Hindlimb muscle (tissue), 1 donor: Measurements from ENCODE around the gene SH3PXD2B. TPM values are rescaled to one million over a fixed set of nuclear protein-coding genes. Genes with fewer than 3 reads are reported as not detected.
"Not testable (repeated sequence)": the region's sequence is repeated elsewhere in the genome, so short reads cannot be mapped to it uniquely, and the experiment has no call there.

ENCODE experiments used
- DNase-seq: peaks from one replicate; pipeline ENCODE4 v3.0.0-alpha.2; 2013
- polyA plus RNA-seq: library from polyadenylated mRNA; unstranded; fragments of 120-200 nt; gene quantifications from one replicate; pipeline ENCODE4 v1.2.1, GENCODE V29; 2013; ENCODE audit not compliant: insufficient read length

Gene SH3PXD2B
- polyA plus RNA-seq, 1 donor = 31.8 TPM

DNA sequence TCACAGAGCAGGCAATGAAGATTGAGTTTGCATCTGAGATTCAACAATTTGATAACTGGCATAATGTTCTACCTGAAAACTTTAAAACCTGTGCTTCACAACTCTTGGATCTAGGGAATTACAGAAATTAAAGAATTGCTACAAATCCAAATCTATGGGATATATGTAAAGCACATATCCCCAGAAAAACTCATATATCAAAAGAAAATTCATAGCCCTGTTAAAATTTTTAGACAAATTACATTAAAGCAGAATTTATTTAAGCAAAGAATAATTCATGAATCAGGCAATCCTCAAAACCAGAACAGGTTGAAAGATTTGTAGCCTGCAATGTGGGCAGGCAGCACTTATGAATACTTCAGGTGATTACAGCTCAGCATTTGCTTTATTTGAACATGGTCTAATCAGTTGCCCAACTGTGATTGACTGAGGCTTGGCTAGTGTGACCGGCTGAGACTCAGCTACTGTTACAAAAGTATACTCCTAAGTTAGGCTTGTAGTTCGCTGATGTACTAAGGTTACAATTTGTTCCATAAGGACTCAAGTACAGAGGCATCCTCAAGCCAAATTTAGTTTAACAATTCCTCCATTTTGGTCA lies 160.5 kb downstream of the SH3PXD2B start:
- DNase-seq = no peak

DNA sequence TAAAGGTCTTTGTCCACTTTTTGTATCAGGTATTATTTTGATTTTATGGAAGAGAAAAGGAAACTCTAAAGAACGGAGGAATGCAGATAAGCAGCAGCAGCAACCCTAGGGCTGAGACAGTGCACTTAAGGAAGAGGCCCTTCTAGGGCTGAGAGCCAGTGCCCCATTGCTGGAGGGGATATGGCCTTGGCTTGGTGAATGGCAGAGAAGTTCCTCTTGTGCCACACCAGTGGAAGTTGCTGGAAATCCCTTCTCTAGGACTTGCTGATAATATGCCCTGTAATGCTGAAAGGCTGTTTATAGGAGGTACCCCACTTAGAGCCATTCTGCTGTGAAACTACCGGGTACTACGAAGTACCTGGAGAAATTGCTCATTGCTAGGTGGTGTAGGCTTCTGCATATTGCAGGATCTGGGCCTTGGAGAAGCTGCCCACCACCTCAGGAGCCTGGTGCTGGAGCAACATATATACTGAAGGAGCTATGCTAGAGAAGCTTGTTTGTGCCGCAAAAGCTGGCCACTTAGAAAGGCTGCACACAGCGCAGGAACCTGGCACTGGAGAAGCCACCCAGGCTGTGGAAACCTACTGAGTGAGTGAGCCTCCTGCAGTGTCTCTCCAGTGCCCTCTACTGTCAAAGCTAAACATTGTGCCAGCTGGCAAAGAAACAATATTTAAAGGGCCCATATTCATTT lies 161.1 kb downstream of the SH3PXD2B start:
- DNase-seq = peak; percentile 66

DNA sequence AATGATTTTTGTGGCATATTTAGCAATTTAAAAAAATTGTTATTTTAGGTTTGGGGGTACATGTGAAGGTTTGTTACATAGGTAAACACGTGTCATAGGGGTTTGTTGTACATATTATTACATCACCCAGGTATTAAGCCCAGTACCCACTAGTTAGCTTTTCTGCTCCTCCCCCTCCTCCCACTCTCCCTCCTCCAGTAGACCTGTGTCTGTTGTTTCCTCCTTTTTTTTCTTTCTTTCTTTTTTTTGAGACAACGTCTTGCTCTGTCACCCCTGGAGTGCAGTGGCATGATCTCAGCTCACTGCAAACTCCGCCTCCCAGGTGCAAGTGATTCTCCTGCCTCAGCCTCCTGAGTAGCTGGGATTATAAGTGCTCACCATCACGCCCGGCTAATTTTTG lies 162.5 kb downstream of the SH3PXD2B start:
- DNase-seq = not testable (repeated sequence)

DNA sequence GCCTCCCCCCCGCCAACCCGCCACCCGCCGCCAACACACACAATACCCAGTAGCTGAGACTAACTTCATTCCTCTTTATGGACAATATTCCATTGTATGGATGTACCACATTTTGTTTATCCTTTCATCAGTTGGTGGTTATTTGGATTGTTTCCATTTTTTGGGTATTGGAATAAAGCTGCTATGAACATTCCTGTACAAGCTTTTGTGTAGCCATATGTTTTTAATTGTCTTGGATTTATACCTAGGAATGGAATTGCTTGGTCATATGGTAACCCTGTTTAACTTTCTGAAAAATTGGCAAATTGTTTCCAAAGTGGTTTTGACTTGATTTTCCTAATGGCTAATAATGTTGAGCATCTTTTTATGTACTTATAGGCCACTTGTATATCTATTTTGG lies 165.9 kb downstream of the SH3PXD2B start:
- no peak for DNase-seq

DNA sequence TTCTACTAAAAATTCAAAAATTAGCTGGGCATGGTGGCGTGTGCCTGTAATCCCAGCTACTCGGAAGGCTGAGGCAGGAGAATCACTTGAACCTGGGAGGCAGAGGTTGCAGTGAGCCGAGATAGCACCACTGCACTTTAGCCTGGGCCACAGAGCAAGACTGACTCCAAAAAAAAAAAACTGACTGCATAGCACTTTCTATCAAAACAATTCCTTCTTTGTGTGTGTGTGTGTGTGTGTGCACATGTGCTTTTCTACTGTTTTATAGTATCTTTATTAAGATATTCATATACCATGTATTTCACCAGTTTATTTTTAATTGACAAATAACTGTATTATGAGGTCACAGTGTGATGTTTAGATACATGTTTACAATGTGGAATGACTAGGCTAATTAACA lies 167.2 kb downstream of the SH3PXD2B start:
- DNase-seq = not testable (repeated sequence)

DNA sequence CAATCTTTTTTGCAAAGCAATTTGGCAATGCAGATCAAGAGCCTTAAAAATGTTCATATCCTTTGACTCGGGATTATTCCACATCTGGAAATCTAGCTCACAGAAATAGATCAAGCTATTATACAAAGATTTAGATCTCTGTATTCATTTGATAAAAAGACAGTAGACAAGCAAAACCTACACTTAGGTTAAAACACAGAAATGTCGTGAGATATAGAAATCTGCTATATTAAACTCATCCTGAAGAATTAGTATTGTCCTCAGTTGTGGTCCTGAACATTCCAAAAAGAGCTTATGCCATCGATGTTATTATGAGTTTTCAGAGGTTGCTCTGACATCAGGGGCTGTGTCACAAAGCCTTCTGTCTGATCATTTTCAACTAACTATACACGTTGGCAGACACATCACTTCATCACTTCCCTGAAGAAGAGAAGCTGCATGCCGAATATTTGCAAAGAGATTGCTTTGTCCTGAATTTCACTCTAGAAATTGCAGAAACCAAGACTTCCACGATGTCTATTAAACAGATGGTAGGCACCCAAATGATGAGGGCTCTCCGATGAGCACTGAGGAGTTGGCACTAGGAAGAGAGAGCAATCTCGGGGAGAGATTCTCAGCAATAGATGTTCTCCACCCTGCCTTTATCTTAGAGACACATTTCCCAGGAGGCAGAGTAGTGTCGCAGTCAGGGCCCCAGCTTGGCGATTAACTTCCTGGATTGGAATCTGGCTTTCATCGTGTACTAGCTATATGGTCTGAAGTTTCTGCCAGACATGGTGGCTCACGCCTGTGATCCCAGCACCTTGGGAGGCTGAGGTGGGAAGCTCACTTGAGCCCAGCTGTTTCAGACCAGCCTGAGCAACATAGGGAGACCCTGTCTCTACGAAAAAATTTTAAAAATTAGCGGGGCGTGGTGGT lies 168.8 kb downstream of the SH3PXD2B start:
- DNase-seq = no peak

DNA sequence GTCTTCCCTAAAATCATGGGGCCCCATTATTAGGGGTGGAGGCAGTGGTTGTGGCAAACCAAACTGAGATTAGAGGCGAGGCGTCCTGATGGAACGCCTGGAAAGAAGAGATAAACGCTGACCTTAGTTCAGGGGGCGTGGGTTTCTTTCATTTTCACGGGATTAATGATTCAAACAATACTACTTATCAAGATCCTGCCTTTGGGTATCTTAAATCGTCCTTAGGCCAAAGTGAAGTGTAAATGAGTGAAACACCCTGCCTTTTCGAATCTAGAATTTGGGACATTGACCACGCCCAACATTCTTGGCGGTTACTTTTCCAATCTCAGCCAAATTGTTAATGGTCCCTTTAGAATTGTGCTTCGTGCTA lies 169.7 kb downstream of the SH3PXD2B start:
- peak; percentile 43 for DNase-seq

DNA sequence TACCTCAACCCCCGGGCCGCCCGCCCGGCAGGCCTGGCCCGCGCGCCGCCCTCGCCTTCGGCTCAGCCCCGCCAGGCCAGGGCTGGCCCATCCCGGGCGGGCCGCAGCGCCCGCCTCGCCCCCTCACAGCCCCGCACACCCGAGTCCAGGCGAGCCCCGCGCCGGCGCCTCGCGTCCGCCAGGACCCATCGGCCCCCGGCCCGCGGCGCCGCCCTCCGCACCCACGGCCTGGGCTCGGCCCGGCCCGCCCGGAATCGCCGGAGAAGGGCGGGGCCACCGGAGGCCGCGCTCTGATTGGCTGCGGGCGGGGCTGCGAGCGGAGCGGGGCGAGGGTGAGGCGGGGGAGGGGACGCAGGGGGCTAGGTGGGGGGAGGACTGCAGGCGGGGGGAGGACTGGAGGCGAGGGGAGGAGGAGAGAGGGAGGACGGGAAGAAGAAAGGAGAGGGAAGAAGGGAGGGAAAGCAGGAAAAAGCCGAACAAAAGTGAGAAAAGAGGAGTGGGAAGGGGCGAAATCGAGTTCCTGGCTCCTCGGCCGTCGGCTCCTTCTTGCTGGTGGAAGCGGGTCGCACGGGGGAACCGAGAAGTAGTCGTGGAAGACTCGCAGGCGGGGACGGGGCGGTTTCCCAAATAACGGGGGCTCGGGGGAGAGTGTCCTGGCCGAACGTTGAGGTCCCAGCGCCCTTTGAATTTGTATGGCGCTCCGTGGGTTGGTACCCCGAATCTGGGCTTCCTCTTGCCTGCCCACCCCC lies 170.3 kb downstream of the SH3PXD2B start:
- DNase-seq = peak; percentile 93

DNA sequence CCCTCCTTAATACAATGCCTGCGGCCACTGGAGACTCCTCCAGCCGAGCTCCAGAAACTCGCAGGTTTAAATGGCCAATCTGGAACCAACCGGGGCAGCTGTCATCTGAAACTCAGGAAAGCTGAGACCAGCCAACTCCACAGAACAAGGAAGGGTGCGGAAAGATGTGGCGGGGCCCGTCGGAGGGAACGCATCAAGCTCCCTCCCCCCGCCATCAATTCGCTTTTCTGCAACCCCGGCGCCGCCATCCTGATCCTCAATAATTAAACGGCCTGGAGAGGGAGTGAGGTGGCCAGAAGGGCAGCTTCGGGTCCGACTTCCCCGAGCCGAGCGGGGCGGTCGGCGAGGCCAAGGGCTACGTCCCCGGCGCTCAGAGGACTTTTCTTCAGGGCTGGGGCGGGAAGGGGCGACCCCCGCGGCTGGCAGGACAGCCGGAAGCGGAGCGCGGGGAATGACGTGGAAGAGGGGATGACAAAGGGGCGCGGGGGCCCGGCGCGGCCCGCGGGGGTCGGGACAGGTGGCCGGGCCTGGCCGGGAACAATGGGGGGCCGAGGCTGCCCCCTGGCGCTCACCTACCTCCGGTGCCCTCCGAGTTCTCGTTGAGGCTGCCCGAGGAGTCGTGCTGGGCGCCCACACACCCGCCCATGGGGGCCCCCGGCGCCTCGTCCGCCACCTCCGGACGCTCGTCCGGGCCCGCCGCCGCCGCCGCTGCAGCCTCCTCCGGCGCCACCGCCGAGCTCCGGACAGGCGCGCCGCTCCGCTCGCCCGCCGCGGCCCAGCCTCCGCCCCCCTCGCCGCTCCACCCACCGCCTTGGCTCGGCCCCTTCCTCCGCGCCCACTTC lies 171.1 kb downstream of the SH3PXD2B start, which contains the start of gene UBTD2:
Gene UBTD2, minus strand, starts transcription at position 745 of the 842 bp plus-strand sequence. Its CDS starts 99 bp downstream, at position 646.
- peak; percentile 87 for DNase-seq

DNA sequence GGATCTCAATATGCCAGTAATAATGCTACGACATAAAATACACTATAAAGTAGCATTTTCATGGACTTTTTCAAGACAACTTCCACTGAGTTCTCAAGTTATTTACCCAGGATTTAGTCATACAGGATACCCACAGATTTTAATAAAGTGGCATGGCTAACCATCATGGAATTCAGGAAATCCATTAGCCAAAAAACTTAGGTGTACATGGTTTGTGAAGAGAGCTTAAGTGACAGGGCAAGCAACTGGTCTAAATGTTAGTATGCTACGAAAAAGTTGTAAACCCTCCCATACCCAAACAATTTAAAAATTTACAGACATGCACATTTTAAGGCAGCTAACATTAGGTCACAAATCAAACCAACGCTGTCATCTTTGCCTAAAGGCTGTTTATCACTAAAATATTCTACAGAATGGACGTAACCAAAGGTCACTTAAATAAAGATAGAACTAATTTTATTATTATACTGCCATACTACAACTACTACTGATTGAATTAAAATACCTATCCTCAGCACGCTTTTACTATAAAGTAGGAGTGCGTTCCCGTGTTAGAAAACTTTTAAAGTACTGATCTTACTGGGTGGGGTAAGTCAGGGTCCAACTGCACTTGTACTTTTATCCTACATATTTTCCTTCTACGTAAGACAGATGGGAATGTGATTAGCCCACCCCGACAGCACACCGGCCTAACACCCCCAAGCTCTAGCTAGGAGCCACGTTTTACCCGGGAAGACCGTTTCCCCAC lies 171.9 kb downstream of the SH3PXD2B start:
- no peak for DNase-seq

DNA sequence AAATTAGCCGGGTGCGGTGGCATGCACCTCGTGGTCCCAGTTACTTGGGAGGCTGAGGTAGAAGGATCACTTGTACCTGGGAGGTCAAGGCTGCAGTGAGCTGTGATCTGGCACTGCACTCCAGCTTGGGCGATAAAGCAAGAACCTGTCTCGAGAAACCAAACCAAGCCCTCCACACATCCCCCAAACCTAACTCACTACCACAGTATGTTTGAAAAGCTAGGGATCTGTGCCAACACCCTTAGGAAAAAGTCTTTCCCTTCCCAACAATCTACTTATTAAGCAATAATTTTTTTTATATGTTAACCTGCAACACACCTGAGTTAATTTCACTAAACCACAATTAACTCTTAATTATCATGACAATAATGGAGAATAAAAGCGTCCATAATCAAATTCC lies 173.0 kb downstream of the SH3PXD2B start:
- no peak for DNase-seq

DNA sequence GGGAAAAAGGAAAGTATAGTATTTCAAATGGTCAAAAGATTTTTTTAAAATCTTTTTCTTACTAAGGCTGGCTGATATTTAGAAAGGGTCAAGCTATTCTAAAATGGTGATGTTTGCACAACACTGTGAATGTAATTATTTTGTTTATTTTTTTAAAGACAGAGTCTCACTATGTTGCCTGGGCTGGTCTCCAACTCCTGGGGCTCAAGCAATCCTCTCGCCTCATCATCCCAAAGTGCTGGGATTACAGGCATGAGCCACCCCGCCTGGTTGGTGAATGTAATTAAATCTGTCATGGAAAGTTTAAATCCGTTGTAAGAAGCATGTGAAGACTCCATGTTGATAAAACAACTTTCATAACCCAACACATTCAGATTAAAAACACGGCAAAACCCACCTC lies 173.4 kb downstream of the SH3PXD2B start:
- DNase-seq = no peak

DNA sequence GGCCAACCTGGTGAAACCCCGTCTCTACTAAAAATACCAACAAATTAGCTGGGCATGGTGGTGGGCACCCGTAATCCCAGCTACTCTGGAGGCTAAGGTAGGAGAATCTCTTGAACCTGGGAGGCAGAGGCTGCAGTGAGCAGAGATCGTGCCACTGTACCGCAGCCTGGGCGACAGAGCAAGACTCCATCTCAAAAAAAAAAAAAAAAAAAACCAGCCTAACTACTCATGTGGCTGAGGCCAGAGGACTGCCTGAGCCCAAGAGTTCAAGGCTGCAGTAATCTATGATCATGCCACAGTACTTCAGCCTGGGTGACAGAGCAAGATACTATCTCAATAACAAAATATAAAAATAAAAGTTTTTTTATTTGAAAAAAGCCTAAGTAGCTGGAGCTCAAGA lies 174.0 kb downstream of the SH3PXD2B start:
- DNase-seq = no peak

DNA sequence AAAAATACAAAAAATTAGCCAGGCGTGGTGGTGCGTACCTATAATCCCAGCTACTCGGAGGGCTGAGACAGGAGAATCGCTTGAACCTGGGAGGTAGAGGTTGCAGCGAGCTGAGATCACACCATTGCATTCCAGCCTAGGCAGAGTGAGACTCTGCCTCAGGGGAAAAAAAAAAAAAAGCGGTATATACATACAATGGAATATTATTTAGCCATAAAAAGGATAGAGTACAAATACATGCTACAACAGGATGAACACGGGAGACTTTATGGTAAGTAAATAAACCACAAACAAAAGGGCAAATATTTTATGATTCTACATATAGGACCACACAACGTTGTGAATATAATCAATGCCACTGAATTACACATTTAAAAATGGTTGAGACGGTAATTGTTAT lies 176.0 kb downstream of the SH3PXD2B start:
- DNase-seq = no peak

DNA sequence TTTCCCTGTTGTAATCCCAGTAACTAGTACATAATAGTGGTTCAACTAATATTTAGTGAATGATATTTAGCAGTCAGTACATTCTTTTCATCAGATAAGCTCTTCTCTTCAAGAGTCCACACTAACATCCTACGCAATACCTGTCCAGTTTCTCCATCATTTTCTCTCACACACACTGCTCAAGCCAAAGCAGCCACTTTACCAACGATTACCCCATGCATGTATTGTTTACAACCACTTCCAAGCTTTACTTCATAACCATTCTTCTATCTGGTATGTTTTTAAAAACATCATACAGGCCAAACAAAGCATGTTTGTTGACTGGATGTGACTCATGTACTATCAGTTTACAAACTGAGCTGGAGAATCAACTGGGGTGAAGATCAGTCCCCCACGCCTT lies 178.1 kb downstream of the SH3PXD2B start:
- DNase-seq = no peak

Other genes with a start within 250 kb of the SH3PXD2B start
- gene UBTD2, start 170.8 kb downstream of the SH3PXD2B start, polyA plus RNA-seq = 55.2 TPM
- 40.4 TPM for gene NEURL1B, start 186.7 kb upstream of the SH3PXD2B start, polyA plus RNA-seq